Kidney tubule cell (primary cell): ENCODE results near the gene ZNF524.

Experiments used
- DNase-seq: peaks from one replicate; pipeline ENCODE4 v3.0.0-alpha.2; 2018; ENCODE audit warnings: low spot score

ZNF524 gene

GRCh38 chr19:55620410-55621204 lies 20.5 kb downstream of the ZNF524 start:
- DNase-seq = no peak

GRCh38 chr19:55621205-55621672 lies 21.2 kb downstream of the ZNF524 start:
- DNase-seq = no peak

DNA sequence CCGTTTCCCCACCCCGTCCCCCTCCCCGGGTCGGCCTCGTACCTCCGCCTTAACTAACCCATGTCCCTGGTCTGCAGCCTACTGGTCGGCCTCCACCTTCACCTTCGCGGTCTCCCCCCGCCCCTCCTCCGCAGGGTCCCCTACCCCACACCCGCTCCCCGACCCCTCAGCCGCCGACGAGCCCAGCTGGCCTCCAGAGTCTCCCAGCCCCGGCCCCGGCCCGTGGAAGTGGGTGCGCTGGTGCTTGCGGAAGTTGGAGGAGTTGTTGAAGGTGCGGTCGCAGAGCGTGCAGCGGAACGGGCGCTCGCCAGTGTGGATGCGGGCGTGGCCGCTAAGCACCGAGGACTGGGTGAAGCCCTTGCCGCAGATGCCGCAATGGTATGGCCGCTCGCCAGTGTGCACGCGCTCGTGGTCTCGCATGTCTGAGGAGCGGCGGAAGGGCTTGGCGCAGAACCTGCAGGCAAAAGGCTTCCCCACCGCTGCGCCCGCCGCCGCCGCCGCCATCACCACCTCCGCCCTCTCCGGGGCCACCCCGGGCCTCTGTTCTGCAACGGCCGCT lies 21.7 kb downstream of the ZNF524 start:
- no peak for DNase-seq

DNA sequence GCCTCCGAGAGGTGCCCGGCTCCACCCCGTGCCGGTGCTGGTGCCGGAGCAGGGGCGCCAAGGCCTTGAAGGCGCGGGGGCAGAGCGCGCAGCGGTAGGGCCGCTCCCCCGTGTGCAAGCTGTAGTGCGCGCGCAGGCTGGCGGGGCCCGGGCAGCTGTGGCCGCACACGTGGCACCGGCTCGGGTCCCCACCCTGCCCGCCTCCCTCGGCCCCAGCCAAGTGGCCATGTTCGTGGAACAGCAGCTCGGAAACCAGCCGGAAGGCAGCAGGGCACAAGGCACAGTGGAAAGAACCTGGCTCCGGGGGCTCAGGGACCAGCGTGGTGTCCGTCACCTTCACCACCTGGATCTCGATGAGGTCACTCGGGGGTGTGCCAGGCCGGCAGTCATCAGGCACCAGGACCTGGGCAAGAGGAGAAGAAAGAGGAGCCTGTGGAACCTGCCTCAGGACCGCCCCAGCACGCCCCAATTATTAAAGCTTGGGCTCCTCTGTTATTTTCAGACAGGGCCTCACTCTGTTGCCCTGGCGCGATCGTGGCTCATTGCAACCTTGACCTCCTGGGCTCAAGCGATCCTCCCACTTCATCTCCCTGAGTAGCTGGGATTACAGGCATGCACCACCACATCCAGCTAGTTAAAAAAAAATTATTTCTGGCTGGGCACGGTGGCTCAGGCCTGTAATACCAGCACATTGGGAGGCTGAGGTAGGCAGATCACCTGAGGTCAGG lies 22.3 kb downstream of the ZNF524 start:
- no peak for DNase-seq

DNA sequence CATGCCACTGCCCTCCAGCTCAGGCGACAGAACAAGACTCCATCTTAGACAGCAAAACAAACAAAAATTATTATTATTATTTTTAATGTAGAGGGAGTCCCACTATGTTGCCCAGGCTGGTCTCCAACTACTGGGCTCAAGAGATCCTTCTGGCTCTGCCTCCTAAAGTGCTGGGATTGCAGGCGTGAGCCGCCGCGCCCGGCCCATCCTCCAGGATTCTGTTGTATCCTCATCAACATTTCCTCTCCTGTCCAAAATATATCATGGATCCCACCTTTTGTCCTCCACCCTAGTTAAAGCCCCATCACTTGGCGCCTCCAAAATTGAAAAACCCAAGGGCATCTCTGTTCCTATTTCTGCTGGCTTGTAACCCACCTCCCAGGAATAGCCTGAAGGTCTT lies 23.0 kb downstream of the ZNF524 start:
- DNase-seq = no peak

DNA sequence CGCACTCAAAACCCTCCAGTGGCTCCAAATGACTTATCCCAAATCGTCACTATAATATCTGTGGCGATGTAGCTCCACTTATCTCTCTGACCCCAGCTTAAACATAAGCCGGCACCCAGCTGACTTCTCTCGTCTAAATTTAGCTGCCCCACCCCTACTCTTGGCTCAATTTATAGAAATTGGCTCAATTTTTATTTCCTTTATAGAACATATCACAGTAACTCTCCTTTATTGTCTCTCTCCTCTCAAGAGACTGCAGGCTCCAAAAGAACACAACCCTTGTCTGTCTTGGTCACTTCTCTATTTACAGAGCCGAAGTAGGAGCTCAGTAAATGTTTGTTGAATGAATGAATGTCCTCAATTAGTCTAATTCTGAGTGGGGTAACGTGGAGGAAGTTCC lies 23.5 kb downstream of the ZNF524 start:
- DNase-seq = no peak

GRCh38 chr19:55624109-55625003 lies 24.3 kb downstream of the ZNF524 start, which contains the start of gene ZNF784:
Gene ZNF784 (minus strand): TSS chr19:55624566. CDS start chr19:55624561, 5 bp downstream.
- peak; percentile 91 for DNase-seq

- no peak for DNase-seq
These were observed 24.9 kb downstream of the ZNF524 start for GRCh38 chr19:55625004-55625326.

- no peak for DNase-seq
These were observed 26.3 kb downstream of the ZNF524 start for GRCh38 chr19:55626350-55626749.

DNA sequence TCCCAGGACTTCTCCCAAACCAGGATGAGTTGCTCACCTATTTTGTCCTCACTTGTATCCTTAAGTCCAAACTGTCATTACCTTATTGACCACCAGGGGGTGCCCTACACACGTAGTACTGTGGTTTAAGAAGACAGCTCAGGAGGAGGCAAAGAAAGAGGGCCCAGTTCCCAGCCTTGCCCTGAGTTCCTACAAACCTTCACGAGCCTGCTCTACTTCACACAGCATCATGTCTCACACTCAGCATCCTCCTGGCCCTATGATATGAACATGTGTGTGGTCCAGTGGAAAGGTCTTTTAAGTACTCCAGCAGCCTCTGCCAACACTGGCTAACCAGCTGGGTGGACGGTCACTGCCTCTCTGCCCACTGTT lies 32.4 kb downstream of the ZNF524 start:
- DNase-seq = peak; percentile 94

DNA sequence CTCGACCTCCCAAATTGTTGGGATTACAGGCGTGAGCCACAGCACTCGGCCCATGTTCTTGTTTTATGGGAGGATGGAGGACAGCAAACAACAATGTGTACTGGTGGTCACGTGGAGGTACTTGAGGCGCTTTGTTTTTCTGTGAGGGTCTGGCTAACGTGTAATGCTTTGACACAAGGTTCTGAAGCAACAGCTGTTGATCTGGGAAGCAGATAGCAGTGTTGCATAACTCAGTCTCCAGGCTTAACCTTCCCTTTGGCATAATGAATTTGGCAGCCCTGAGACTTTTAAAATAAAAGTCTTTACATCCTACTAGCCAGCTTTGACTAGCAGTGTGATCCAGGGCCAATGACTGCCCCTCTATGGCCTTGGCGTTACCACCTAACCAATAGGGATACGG lies 33.8 kb downstream of the ZNF524 start:
- DNase-seq = no peak

DNA sequence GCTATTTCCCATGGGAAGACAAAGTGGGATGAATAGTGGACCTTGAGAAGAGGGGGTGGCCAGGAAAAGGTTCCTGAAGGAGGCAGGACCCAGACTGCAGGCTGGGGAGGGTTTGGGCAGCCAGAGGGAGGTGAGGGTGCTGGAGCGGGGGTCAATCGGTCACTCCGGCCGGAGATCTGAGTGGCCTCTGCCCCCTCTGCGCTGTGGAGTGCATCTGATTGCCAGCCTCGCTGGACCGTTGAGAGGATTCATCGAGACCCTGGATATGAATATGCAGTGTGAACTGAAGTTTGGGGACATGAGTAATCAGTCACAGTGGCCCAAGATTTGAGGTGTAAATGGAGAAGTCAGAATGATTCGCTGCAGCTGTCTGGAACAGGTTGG lies 35.2 kb downstream of the ZNF524 start:
- DNase-seq = no peak

DNA sequence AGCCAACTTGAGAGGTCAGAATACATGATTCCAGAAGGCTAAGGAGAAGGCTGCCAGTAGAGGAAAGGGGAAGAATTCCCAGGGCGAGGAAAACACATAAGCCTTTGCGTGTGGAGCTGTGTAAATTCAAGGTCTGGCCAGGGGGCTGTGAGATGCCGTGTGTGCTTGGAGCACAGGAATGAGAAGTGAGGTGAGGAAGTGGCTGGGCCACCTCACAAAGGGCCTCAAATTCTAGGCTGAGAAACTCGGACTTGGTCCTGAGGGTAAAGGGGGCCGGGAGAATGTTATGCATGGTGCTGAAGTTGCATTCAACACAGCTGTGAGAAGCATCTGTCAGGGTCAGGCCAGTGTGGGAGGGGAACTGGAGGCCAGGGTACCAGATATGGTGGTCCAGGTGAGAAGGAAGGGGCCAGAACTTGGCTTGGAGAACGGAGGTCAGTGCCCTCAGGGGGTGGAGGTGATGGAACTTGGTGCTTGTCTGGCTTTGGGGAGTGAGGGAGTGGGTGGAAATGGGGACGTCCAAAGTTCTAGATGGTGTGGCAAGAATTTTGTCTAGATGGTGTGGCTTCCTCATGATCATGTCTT lies 35.9 kb downstream of the ZNF524 start:
- DNase-seq = no peak

- DNase-seq = no peak
These were observed 36.6 kb downstream of the ZNF524 start for GRCh38 chr19:55636723-55637122.

GRCh38 chr19:55637534-55637933 lies 37.4 kb downstream of the ZNF524 start:
- DNase-seq = no peak

DNA sequence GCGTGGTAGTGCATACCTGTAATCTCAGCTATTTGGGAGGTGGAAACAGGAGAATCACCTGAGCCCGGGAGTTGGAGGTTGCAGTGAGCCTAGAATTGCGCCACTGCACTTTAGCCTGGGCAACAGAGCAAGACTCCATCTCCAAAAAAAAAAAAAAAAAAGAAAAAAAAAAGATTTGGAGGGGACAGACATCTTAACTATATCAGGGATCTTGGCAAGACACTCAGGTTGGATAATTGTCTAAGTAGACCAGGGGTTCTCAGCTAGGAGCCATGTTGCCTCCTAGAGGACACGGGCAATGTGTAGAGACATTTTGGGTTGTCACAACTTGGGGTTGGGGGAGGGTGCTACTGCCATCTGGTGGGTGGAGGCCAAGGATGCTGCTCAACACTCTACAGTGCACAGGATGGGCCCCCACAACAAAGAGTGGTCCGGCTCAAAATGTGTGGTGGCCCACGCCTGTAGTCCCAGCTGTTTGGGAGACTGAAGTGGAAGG lies 38.8 kb downstream of the ZNF524 start:
- DNase-seq = peak; percentile 33

DNA sequence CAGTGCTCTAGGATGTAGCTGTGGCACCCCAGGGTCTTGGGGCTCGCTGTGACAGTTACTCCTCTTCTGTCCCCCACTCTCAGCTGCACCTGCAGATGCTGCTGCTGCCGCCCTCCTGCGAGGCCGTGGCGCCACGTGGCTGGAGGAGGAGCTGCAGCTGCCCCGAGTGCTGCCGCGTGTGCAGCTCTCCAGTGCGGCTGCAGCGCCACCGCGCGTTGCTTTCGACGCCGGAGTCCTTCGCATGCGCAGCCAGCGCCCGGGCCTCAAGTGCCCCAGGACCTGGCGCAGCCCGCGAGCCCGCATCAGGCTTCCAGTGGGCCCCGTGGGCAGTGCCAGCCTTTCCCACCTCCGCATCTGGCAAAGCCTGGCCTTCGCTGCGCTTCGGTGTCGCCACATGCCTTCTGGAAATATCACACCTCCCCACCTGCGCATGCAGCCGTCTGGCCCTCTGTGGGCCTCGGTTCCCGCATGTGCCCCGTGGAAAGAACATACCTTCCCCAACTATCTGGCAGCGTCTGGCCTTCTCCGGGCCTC lies 40.0 kb downstream of the ZNF524 start:
- peak; percentile 80 for DNase-seq

DNA sequence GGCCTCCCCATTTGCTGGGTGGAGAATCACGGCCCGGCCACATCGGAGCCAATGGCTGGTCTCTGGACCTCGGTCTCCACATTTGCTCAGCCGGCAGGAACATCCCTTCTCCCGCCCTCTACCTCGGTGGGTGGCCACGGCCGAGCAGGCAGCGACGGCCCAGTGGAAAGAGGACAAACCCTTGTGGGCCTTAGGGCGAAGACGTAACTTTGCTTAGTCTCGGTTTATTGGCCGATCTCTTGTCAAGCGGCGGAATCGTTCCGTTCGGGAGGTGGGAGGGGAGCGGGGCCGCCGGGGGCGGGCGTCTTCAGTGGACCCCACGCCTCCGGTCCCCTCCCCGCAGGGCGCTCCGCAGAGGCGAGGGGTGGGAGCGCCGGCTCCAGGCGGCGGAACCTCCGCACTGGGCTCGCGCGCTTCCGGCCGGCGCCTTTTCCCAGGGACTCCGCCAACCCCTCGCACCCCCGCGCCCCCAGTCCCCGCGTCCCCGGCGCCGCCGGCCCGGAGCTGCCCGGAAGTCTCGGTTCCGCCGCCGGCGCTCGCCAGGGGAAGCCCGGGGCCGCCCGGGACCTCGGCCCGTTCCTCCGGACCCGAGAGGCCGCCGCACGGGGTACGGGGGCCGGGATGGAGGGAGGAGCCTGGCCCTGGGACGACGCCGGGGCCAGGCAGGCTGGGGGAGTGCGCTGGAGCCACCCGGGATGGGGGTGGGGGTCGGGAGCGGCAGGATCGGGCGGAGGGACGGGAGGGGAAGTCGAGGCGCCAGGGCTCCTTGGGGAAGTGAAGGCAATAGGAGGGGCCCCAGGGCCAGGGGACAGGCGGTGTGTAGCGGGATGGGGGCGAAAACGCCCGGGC lies 40.7 kb downstream of the ZNF524 start, which contains the start of gene ZNF580:
ZNF580 (plus strand) TSS at position 426 of the 849 bp plus-strand sequence. CDS start 1,507 bp downstream, outside the sequence.
- DNase-seq = peak; percentile 80

GRCh38 chr19:55641426-55642152 lies 41.5 kb downstream of the ZNF524 start:
- DNase-seq = peak; percentile 31
